OCI-LY3 (cell line): ENCODE results near the gene HNMT.

Experiments
- H2AFZ ChIP-seq: fragments of 200-600, 300-600 bp; shearing (Covaris generic); 2 replicates; pipeline ENCODE4 v1.6.0; 2014; ENCODE audit warnings: antibody characterized with exemption, low read depth, low read length
- H3K27ac ChIP-seq: fragments of 200-600, 300-600 bp; sonication (generic); 2 replicates; pipeline ENCODE4 v1.5.1; 2014; ENCODE audit warnings: mild to moderate bottlenecking, low read length, moderate library complexity, mixed read lengths
- H3K27me3 ChIP-seq: fragments of 200-600, 300-600 bp; sonication (generic); 2 replicates; pipeline ENCODE4 v1.6.1; 2014; ENCODE audit warnings: low read depth, low read length, mixed read lengths
- H3K36me3 ChIP-seq: fragments of 200-600, 300-600 bp; sonication (generic); replicated peaks from 2 replicates; pipeline ENCODE3; 2014; ENCODE audit warnings: low read depth, low read length, mixed read lengths
- H3K4me1 ChIP-seq: fragments of 300-600, 200-600 bp; sonication (generic); 2 replicates; pipeline ENCODE4 v1.6.1; 2014; ENCODE audit warnings: low read length, mixed read lengths
- H3K4me2 ChIP-seq: fragments of 200-600, 300-600 bp; sonication (generic); 2 replicates; pipeline ENCODE4 v1.6.1; 2014; ENCODE audit warnings: low read length, mixed read lengths
- H3K4me3 ChIP-seq: fragments of 300-600, 200-600 bp; sonication (generic); 2 replicates; pipeline ENCODE4 v1.5.1; 2014; ENCODE audit warnings: antibody characterized with exemption, mild to moderate bottlenecking, low read length, moderate library complexity
- H3K79me2 ChIP-seq: fragments of 300-600, 200-600 bp; shearing (Covaris generic); 2 replicates; pipeline ENCODE4 v1.6.1; 2014; ENCODE audit warnings: mild to moderate bottlenecking, low read length, mixed read lengths
- H3K9ac ChIP-seq: fragments of 300-600, 200-600 bp; shearing (Covaris generic); 2 replicates; pipeline ENCODE4 v1.6.0; 2014; ENCODE audit warnings: mild to moderate bottlenecking, low read length, moderate library complexity
- H3K9me3 ChIP-seq: fragments of 200-600, 300-600 bp; shearing (Covaris generic); 2 replicates; pipeline ENCODE4 v1.6.1; 2014; ENCODE audit warnings: low read length, mixed read lengths; ENCODE audit not compliant: insufficient read depth
- H4K20me1 ChIP-seq: fragments of 200-600, 300-600 bp; sonication (generic); 2 replicates; pipeline ENCODE4 v1.6.1; 2016; ENCODE audit warnings: low read length, mixed read lengths; ENCODE audit not compliant: insufficient read depth
- CTCF ChIP-seq: fragments of 200-600, 300-600 bp; sonication (generic); IDR thresholded peaks from 2 replicates; pipeline ENCODE4 v1.5.1; 2014; ENCODE audit warnings: antibody characterized with exemption, low read length, low read depth
- EZH2phosphoT487 ChIP-seq: fragments of 200-600 bp; shearing (Covaris generic); IDR thresholded peaks from 2 replicates; pipeline ENCODE4 v1.6.1; 2018; ENCODE audit warnings: antibody characterized with exemption, mixed run types, low read depth

The HNMT gene

DNA sequence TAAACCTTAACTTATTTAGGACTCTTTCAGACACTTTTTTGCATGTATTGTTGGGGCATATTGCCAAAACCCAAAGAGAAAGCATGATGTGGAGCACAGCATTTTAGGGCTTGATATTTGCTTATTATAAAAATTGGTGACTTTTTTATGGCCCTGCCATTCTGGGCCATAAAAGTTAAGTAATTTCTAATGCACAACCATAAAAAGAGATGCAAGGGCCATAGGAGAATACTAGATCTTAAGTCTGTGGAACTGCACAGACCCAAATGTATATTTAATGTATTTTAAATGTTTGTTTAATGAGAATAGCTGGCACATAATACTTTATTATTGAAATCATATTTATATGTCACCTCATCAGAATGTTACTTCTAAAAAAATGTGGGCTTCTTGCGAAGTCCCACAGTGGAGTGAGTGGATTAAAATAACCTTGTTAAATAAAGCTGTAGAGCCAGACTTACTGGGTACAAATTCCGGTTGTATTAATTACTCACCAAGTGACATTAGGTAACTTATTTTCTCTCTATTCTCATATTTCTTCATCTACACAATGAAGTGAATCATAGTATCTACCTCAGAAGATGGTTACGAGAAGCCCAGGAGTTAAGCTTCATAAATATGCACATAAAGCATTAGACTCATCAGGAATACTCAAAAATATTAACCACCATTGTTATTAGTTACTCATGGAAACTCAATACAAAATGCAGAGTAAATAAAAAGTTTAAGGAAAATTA is 52.2 kb downstream of the HNMT start:
- no peaks in the 10 kb centered on the region for H3K27me3 ChIP-seq
- H3K4me1 ChIP-seq, result no peaks in the 10 kb centered on the region
- H4K20me1 ChIP-seq, result no peaks in the 10 kb centered on the region
- no peak overlapping the region for H3K27ac ChIP-seq
- H3K4me3 ChIP-seq, result no peak overlapping the region
- H3K4me2 ChIP-seq, result no peak overlapping the region
- H3K36me3 ChIP-seq, result no peaks in the 10 kb centered on the region
- no peaks in the 10 kb centered on the region for H3K79me2 ChIP-seq
- no peak for TF ChIP-seq CTCF
- TF ChIP-seq EZH2phosphoT487, result no peak
- H3K9me3 ChIP-seq, result no peaks in the 10 kb centered on the region
- no peak overlapping the region for H2AFZ ChIP-seq
- no peak overlapping the region for H3K9ac ChIP-seq

GRCh38 chr2:138017824-138018223 is 53.6 kb downstream of the HNMT start:
- H3K27ac ChIP-seq, result no peak overlapping the region

GRCh38 chr2:138018866-138019688 is 54.8 kb downstream of the HNMT start:
- no peaks in the 10 kb centered on the region for H3K27me3 ChIP-seq
- no peaks in the 10 kb centered on the region for H3K4me1 ChIP-seq
- H3K36me3 ChIP-seq, result no peaks in the 10 kb centered on the region
- no peak overlapping the region for H2AFZ ChIP-seq
- TF ChIP-seq CTCF (no peak), EZH2phosphoT487 (no peak)
- H4K20me1 ChIP-seq, result no peaks in the 10 kb centered on the region
- no peak overlapping the region for H3K9ac ChIP-seq
- H3K9me3 ChIP-seq, result no peaks in the 10 kb centered on the region
- no peak overlapping the region for H3K4me2 ChIP-seq
- no peak overlapping the region for H3K27ac ChIP-seq
- no peak overlapping the region for H3K4me3 ChIP-seq
- no peaks in the 10 kb centered on the region for H3K79me2 ChIP-seq

More at GRCh38 chr2:138017824-138018223, 53.6 kb downstream of the HNMT start:
- Histone ChIP-seq H3K9me3 (no peaks in the 10 kb centered on the region), H3K4me1 (no peaks in the 10 kb centered on the region), H3K36me3 (no peaks in the 10 kb centered on the region), H3K27me3 (no peaks in the 10 kb centered on the region), H3K4me2 (no peak overlapping the region), H3K79me2 (no peaks in the 10 kb centered on the region), H4K20me1 (no peaks in the 10 kb centered on the region), H3K9ac (no peak overlapping the region), H2AFZ (no peak overlapping the region), H3K4me3 (no peak overlapping the region)
- no peak for TF ChIP-seq EZH2phosphoT487
- TF ChIP-seq CTCF, result no peak

GRCh38 chr2:138020432-138020831 is 56.2 kb downstream of the HNMT start:
- H3K79me2 ChIP-seq, result no peaks in the 10 kb centered on the region
- H3K9me3 ChIP-seq, result no peaks in the 10 kb centered on the region
- no peak overlapping the region for H3K27ac ChIP-seq
- no peaks in the 10 kb centered on the region for H3K36me3 ChIP-seq
- no peak overlapping the region for H2AFZ ChIP-seq
- H3K4me1 ChIP-seq, result no peaks in the 10 kb centered on the region
- H3K4me2 ChIP-seq, result no peak overlapping the region
- no peaks in the 10 kb centered on the region for H4K20me1 ChIP-seq
- TF ChIP-seq EZH2phosphoT487 (no peak), CTCF (no peak)
- H3K27me3 ChIP-seq, result no peaks in the 10 kb centered on the region
- no peak overlapping the region for H3K4me3 ChIP-seq
- no peak overlapping the region for H3K9ac ChIP-seq
